Effector memory CD4-positive, alpha-beta T cell (primary cell): ENCODE results near the gene NVL.
"Not testable (repeated sequence)": the region's sequence is repeated elsewhere in the genome, so short reads cannot be mapped to it uniquely, and the experiment has no call there.

Source experiments
- DNase-seq, 3 donors: peaks; one replicate each; pipeline ENCODE4 v3.0.0-alpha.2; 2020
- H3K27ac ChIP-seq: 2 replicates; pipeline ENCODE4 v1.7.0; 2013; ENCODE audit warnings: mild to moderate bottlenecking, low read length, moderate library complexity; ENCODE audit not compliant: insufficient read depth, poor library complexity, severe bottlenecking
- H3K27me3 ChIP-seq: replicated peaks from 2 replicates; pipeline ENCODE4 v1.7.0; 2013; ENCODE audit warnings: mild to moderate bottlenecking, low read length; ENCODE audit not compliant: insufficient read depth, control insufficient read depth, poor library complexity, severe bottlenecking
- H3K36me3 ChIP-seq: 2 replicates; pipeline ENCODE4 v1.7.0; 2013; ENCODE audit warnings: mild to moderate bottlenecking, low read length, moderate library complexity; ENCODE audit not compliant: control insufficient read depth, insufficient read depth
- H3K4me1 ChIP-seq: 2 replicates; pipeline ENCODE4 v1.7.0; 2013; ENCODE audit warnings: low read length, mild to moderate bottlenecking; ENCODE audit not compliant: control insufficient read depth, insufficient read depth, poor library complexity, severe bottlenecking
- H3K4me3 ChIP-seq: 2 replicates; pipeline ENCODE4 v1.7.0; 2013; ENCODE audit warnings: low read length, low read depth, mild to moderate bottlenecking; ENCODE audit not compliant: insufficient read depth, poor library complexity, severe bottlenecking
- H3K9me3 ChIP-seq: 2 replicates; pipeline ENCODE4 v1.7.0; 2013; ENCODE audit warnings: mild to moderate bottlenecking, low read length, moderate library complexity; ENCODE audit not compliant: control insufficient read depth

The NVL gene

DNA sequence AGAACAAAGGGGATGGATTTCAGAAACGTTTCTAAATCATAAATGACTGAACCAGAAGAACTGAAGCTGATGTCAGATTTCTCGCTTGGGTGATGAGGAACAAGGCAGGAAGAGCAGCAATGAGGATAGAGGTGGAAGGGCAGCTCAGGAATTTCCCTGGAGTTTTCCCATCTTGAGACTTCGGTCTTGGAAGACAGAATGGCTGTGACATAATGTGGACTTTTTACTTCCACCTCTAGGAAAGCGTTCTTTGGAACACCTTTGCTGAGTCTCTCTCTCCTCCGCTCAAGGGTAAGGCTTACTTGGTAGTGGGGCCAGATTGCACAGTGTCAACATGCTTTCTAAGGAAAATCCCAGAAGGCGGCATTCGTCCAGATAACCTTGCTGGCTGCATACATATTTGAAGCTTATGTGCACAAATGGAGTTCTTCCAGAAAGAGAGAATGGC lies 110.3 kb downstream of the NVL start:
- no peaks in the 10 kb centered on the region for H3K36me3 ChIP-seq
- H3K4me3 ChIP-seq, result no peak overlapping the region
- H3K4me1 ChIP-seq, result no peaks in the 10 kb centered on the region
- no peak for DNase-seq
- no peak overlapping the region for H3K27ac ChIP-seq
- no peaks in the 10 kb centered on the region for H3K27me3 ChIP-seq
- no peaks in the 10 kb centered on the region for H3K9me3 ChIP-seq

DNA sequence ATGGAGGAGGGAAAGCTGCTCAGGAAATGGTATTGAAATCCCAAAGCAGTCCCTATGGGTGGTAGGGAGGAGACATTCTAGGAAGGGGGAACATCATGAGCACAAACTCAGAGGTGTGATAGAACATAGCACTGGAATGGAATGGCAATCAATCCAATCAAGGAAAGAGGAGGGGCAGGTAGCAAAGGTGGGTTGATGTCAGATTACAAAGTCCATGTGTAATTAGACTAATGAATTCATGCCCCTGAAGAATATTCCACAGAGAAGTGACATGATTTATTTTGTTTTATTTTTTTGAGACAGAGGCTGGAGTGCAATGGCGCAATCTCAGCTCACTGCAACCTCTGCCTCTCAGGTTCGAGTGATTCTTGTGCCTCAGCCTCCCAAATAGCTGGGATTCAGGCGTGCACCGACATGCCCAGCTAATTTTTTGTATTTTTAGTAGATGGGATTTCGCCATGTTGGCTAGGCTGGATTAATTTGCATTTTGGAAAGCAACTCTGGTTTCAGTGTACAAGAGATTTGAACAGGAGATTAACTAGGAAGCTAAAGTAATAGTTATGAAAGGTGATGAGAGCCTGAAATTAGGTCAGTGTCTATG lies 110.9 kb downstream of the NVL start:
- Histone ChIP-seq H3K4me3 (no peak overlapping the region), H3K36me3 (no peaks in the 10 kb centered on the region), H3K27me3 (no peaks in the 10 kb centered on the region), H3K27ac (no peak overlapping the region), H3K9me3 (no peaks in the 10 kb centered on the region), H3K4me1 (no peaks in the 10 kb centered on the region)
- no peak for DNase-seq

DNA sequence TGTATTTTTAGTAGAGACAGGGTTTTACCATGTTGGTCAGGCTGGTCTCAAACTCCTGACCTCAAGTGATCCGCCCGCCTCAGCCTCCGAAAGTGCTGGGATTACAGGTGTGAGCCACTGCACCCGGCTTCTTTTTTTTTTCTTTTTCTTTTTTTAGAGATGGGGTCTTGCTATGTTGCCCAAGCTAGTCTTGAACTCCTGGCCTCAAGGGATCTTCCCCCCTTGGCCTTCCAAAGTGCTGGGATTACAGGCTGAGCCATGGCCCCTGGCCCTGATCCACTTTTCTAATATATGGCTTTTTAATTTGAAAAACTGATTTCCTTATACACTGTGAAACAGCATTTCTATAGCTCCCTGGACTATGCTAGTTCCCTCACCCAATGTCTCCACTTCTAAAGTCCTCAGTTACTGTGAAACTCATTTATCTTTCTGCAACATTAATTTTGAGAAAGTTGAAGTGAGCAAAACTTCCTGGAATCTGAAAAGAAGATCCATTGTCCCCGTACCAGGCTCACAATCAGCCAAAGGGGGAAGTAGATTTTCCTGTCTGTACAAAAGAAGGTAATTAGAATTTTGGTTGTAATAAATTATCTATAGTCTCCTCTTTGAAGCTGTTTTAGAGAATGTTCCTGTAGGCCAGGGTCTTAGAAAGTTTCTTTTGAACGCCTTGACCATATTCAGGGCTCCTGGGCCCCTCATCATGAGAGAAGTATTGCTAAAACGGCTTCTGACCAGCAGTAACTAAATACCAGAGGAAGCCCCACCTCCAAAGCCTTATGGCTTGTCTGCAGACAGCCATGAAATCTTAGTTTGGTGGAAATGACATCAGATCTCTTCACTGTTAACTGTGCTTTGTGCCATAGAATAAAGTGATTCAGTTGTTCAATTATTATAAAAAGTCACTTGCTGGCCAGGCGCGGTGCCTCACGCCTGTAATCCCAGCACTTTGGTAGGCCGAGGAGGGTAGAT lies 112.0 kb downstream of the NVL start:
- DNase-seq, result no peak
- H3K9me3 ChIP-seq, result no peaks in the 10 kb centered on the region
- no peak overlapping the region for H3K27ac ChIP-seq
- no peaks in the 10 kb centered on the region for H3K27me3 ChIP-seq
- no peaks in the 10 kb centered on the region for H3K4me1 ChIP-seq
- no peak overlapping the region for H3K4me3 ChIP-seq
- H3K36me3 ChIP-seq, result no peaks in the 10 kb centered on the region

DNA sequence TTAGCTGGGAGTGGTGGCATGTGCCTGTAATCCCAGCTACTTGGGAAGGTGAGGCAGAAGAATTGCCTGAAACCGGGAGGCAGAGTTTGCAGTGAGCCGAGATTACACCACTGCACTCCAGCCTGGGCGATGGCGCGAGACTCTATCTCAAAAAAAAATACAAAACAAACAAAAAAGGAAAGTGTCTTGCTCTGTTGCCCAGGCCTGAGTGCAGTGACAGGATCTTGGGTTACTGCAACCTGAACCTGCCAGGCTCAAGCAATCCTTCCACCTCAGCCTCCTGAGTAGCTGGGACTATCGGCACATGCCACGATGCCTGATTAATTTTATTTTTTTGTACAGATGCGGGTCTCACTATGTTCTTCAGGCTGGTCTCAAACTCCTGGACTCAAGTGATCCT lies 113.6 kb downstream of the NVL start:
- no peak for DNase-seq
- Histone ChIP-seq H3K27me3 (no peaks in the 10 kb centered on the region), H3K36me3 (no peaks in the 10 kb centered on the region), H3K4me1 (no peaks in the 10 kb centered on the region), H3K9me3 (no peaks in the 10 kb centered on the region), H3K4me3 (no peak overlapping the region), H3K27ac (no peak overlapping the region)

DNA sequence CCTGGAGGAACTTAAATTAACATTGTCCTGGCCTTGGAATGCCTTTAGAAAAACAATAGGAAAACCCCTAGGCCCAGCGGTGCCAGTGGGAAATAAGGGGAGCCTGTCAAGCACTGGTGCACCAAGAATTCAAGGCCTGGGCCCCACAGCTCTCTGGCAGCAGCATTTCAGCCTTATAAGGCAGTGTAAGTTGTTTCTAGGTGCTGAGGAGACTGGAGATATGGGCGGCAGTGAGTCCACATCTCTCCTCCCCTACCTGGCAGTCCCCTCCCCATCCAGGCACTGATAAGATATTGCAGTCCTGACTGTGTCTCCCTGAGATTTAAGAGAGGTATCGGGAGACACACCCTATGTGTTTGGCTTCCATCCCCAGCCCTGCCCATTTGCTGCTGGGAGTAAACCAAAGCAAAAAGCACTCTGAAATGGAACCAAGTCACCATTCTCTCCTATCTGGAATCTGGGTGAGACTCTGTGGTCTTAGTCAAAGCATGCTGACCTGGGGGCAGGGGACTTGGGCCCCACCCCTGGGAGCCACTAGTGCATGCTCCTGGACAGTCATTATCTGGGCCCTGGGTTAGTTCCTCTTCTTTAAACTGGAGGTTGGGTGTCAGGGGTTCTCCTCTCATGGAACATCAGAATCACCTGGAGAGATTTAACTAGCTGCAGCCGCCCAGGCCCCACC lies 116.4 kb downstream of the NVL start:
- DNase-seq, result no peak
- H3K4me3 ChIP-seq, result no peak overlapping the region
- no peak overlapping the region for H3K27ac ChIP-seq
- no peaks in the 10 kb centered on the region for H3K27me3 ChIP-seq
- H3K36me3 ChIP-seq, result no peaks in the 10 kb centered on the region
- H3K9me3 ChIP-seq, result no peaks in the 10 kb centered on the region
- H3K4me1 ChIP-seq, result no peaks in the 10 kb centered on the region

DNA sequence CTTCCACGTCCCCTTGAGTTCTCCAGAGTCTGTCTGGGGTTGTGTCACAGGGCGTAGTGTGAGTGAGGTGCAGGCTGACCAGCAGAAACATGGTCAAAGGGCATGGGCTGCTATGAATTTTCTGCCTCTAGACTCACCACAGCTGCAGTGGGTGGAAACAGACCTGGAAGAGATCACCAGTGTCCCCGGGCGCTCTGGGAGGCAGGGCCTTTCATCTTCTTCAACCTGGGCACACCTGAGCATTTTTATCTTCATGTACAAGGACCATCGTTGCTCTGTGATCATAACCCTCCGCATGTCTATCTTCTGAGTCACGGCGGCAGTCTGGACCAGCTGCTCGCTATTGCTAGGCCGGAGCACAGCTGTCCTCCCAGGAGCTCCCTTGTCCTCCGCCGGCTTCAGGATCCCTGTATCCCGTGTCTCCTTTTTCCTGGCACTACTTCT lies 117.3 kb downstream of the NVL start:
- DNase-seq, result no peak
- Histone ChIP-seq H3K9me3 (no peaks in the 10 kb centered on the region), H3K27me3 (no peaks in the 10 kb centered on the region), H3K4me1 (no peaks in the 10 kb centered on the region), H3K27ac (no peak overlapping the region), H3K4me3 (no peak overlapping the region), H3K36me3 (no peaks in the 10 kb centered on the region)

DNA sequence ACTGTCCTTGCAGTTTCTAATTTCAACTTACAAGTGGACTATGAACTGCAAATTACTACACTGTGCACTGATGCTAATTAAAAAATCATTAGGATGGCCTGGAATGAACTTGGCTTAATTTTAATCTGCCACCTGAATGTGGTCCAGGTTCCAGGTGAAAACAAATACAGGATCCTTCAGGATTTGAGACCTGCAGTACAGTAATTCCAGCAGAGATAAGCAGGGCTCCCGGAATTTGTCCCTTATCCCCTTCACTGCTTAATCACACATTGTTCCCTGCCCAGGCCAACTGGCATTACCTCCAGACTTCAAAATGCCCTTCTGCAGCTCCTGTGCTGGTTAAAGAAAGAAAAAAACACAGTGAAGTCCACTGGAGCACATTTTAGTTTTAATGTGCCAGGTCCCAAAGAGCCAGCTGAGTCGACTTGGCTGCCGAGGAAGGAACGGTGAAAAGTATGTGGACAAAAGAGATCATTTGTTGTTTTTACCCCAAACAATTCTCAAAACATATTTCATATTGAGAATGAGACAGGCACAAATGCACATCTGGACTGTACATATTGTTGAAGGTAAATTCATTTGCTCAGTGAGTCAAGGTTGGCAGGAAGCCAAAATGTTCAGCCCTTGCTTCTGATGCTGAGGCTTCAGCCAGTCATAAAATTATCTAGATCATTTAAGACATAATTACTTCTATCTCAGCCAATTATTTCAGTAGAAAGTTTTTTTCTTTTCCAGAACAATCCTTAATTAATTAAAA lies 118.6 kb downstream of the NVL start:
- no peak for DNase-seq
- Histone ChIP-seq H3K9me3 (no peaks in the 10 kb centered on the region), H3K4me1 (no peaks in the 10 kb centered on the region), H3K27ac (no peak overlapping the region), H3K4me3 (no peak overlapping the region), H3K27me3 (no peaks in the 10 kb centered on the region), H3K36me3 (no peaks in the 10 kb centered on the region)

DNA sequence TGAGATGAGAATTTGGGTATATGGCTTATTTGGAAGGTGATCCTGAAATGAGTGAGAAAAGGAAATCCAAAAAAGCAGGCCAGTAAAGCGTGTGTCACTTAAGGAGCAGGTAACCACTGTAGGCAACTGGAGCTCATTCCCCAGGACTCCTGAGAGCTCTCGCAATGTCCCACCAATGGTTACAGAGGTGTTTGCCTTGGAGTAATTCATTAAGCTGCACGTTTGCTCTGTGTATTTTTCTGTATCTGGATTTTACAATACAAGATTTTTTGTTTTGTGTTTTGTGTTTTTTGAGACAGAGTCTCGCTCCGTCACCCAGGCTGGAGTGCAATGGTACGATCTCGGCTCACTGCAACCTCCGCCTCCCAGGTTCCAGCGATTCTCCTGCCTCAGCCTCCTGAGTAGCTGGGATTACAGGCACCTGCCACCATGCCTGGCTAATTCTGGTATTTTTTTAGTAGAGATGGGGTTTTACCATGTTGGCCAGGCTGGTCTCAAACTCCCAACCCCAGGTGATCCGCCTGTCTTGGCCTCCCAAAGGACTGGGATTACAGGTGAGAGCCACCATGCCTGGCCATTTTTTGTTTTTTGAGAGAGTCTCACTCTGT lies 123.9 kb downstream of the NVL start:
- H3K4me1 ChIP-seq, DNase-seq, H3K36me3 ChIP-seq, H3K27me3 ChIP-seq, H3K9me3 ChIP-seq, H3K27ac ChIP-seq, H3K4me3 ChIP-seq: not testable (repeated sequence)

DNA sequence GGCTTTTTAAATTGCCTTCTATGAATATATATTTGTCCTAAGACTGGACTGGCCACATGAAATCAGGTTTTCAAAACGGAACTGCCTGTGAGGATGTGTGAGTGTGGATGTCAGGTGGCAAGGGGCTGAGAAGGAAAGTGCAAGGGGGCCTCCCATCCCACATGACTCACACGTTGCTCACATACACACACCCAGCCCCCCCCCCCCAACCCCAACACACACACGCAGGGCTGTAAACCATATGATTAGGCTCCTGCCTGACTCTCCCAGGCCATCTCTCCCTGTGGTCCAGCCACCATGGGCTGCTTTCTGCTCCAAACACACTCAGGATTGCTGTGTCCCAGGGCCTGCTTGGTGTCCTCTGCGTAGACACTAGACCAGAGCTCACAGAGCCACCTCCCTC lies 124.5 kb downstream of the NVL start:
- DNase-seq, result no peak
- Histone ChIP-seq H3K4me3 (no peak overlapping the region), H3K4me1 (no peaks in the 10 kb centered on the region), H3K9me3 (no peaks in the 10 kb centered on the region), H3K27ac (no peak overlapping the region), H3K36me3 (no peaks in the 10 kb centered on the region), H3K27me3 (no peaks in the 10 kb centered on the region)
